Fibroblast of lung (primary cell): Measurements from ENCODE around the gene TBC1D23. TPM values are rescaled to one million over a fixed set of nuclear protein-coding genes. Genes with fewer than 3 reads are reported as not detected.

Experiments
- DNase-seq, 2 donors: peaks; one replicate each; pipeline versions ENCODE4 v3.0.0 to v3.0.0-alpha.2; 2010; ENCODE audit warnings: low read depth in 2 of 2
- H2AFZ ChIP-seq: 2 replicates; pipeline ENCODE4 v1.5.1; 2012; ENCODE audit warnings: low read length, control low read depth, inconsistent platforms
- H3K27ac ChIP-seq: 2 replicates; pipeline ENCODE4 v1.5.1; 2011; ENCODE audit warnings: low read length, control low read depth; ENCODE audit not compliant: insufficient read depth
- H3K27me3 ChIP-seq: 2 replicates; pipeline ENCODE4 v1.5.1; 2011; ENCODE audit warnings: mild to moderate bottlenecking, low read length; ENCODE audit not compliant: control insufficient read depth, insufficient read depth
- H3K36me3 ChIP-seq: 2 replicates; pipeline ENCODE4 v1.5.1; 2011; ENCODE audit warnings: low read length; ENCODE audit not compliant: control insufficient read depth, insufficient read depth
- H3K4me1 ChIP-seq: 2 replicates; pipeline ENCODE4 v1.5.1; 2011; ENCODE audit warnings: low read length; ENCODE audit not compliant: control insufficient read depth, insufficient read depth; ENCODE audit errors: extremely low read depth
- H3K4me2 ChIP-seq: 2 replicates; pipeline ENCODE4 v1.5.1; 2011; ENCODE audit warnings: low read length, control low read depth; ENCODE audit not compliant: insufficient read depth; ENCODE audit errors: extremely low read depth
- H3K4me3 ChIP-seq, 4 experiments: fragments of 200-600 bp in 1 of 4; sonication (generic) in 1 of 4; replicated peaks in 1 of 4; 2 replicates each; pipeline ENCODE4 v1.5.1; 2011 to 2016; ENCODE audit warnings: low read length in 4 of 4, low read depth in 3 of 4, mild to moderate bottlenecking in 3 of 4, control low read depth in 2 of 4, inconsistent platforms in 1 of 4, mixed read lengths in 1 of 4; ENCODE audit not compliant: insufficient read depth in 1 of 4; ENCODE audit errors: control extremely low read depth in 1 of 4
- H3K79me2 ChIP-seq: 2 replicates; pipeline ENCODE4 v1.5.1; 2012; ENCODE audit warnings: mild to moderate bottlenecking, low read length, inconsistent platforms; ENCODE audit not compliant: control insufficient read depth, insufficient read depth
- H3K9ac ChIP-seq: 2 replicates; pipeline ENCODE4 v1.5.1; 2011; ENCODE audit warnings: mild to moderate bottlenecking, low read length, control low read depth; ENCODE audit not compliant: insufficient read depth
- H3K9me3 ChIP-seq: 2 replicates; pipeline ENCODE4 v1.5.1; 2012; ENCODE audit warnings: low read depth, low read length; ENCODE audit not compliant: control insufficient read depth, insufficient read depth
- H4K20me1 ChIP-seq: 2 replicates; pipeline ENCODE4 v1.5.1; 2011; ENCODE audit warnings: low read length; ENCODE audit not compliant: control insufficient read depth, insufficient read depth; ENCODE audit errors: extremely low read depth
- EZH2 ChIP-seq: IDR thresholded peaks from 2 replicates; pipeline ENCODE4 v1.5.1; 2012; ENCODE audit warnings: low read length, control low read depth, mild to moderate bottlenecking; ENCODE audit errors: missing control alignments
- polyA plus RNA-seq, 2 donors: library from polyadenylated mRNA; depleted of rRNA in 1 of 2; stranded (reverse) in 1 of 2; unstranded in 1 of 2; fragments of >200 nt; gene quantifications; 2 replicates each; pipeline ENCODE4 v1.2.1, GENCODE V29; 2011 to 2012; ENCODE audit warnings: missing spikeins in 1 of 2
- total RNA-seq: library from RNA; depleted of rRNA; stranded (reverse); fragments of >200 nt; gene quantifications from 2 replicates; pipeline ENCODE4 v1.2.1, GENCODE V29; 2014
- TF ChIP-seq, protein P1 (sequence below), 2 donors: IDR thresholded peaks in 1 of 2; conservative IDR thresholded peaks in 1 of 2; 1 replicate in 1 of 2; 2 replicates in 1 of 2; pipeline ENCODE4 v1.5.1; 2011 to 2012; ENCODE audit warnings: low read length in 2 of 2, control low read depth in 1 of 2, inconsistent platforms in 1 of 2, low read depth in 1 of 2, mild to moderate bottlenecking in 1 of 2

Gene TBC1D23
- total and polyA plus RNA-seq, 2 donors (not counting 1 experiment from before 2014, with no cell fraction given): 54.9 to 121 TPM

DNA sequence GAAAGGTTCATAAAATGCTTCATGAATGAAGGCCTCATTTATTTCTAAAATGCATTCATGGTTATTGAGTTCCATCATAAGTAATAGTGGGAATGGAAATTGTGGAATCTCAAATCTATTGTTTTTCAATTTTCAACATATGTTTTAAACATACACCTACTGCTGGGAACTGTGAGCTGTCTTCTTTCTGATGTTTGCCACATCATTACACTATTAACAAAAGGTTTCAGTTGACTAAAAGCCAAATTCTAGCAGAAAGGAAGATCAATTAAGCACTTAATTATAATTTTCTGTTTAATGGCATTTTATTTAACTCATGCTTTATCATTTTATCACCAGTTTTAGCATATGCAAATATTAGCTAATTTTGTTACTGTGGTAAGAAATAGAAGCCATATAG, 13.8 kb upstream of the TBC1D23 start:
- no peaks in the 10 kb centered on the region for H3K27me3 ChIP-seq
- H3K27ac ChIP-seq: no peak overlapping the region

DNA sequence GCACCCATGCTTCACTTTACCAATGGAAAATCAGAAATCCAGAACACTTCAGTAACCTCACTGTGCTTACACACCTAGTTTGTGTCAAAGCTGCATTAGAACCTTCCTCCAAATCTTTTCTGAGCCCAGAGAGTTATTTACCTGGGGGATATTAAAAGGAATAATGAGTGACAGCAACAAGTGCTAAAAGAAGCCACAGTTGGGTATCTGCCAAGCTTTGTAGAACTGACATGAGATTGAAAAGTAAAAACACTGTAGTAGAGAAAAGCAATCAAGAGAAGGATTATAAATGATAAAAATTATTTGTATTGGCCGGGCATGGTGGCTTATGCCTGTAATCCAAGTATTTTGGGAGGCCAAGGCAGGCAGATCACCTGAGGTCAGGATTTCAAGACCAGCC, 8.8 kb upstream of the TBC1D23 start:
- Histone ChIP-seq H3K79me2 (no peaks in the 10 kb centered on the region), H3K36me3 (no peaks in the 10 kb centered on the region), H2AFZ (no peak overlapping the region), H3K4me2 (no peak overlapping the region), H3K4me1 (peaks cover 2% of the 10 kb centered on the region), H3K27ac (no peak overlapping the region), H3K9ac (no peak overlapping the region), H3K27me3 (no peaks in the 10 kb centered on the region), H3K4me3 (no peak overlapping the region), H3K9me3 (no peaks in the 10 kb centered on the region), H4K20me1 (no peaks in the 10 kb centered on the region)
- TF ChIP-seq EZH2: no peak
- TF ChIP-seq, protein P1, sequence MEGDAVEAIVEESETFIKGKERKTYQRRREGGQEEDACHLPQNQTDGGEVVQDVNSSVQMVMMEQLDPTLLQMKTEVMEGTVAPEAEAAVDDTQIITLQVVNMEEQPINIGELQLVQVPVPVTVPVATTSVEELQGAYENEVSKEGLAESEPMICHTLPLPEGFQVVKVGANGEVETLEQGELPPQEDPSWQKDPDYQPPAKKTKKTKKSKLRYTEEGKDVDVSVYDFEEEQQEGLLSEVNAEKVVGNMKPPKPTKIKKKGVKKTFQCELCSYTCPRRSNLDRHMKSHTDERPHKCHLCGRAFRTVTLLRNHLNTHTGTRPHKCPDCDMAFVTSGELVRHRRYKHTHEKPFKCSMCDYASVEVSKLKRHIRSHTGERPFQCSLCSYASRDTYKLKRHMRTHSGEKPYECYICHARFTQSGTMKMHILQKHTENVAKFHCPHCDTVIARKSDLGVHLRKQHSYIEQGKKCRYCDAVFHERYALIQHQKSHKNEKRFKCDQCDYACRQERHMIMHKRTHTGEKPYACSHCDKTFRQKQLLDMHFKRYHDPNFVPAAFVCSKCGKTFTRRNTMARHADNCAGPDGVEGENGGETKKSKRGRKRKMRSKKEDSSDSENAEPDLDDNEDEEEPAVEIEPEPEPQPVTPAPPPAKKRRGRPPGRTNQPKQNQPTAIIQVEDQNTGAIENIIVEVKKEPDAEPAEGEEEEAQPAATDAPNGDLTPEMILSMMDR (conservative IDR thresholded peaks at IDR 0.05 in 1 of 2, IDR thresholded peaks at IDR 0.05 in 1 of 2; ENCODE audit: low read depth in 1 of 2, low read length in 2 of 2): no peak
- no peak for DNase-seq

More for the DNA sequence above, 13.8 kb upstream of the TBC1D23 start:
- Histone ChIP-seq H3K4me3 (no peak overlapping the region), H3K9ac (no peak overlapping the region), H4K20me1 (no peaks in the 10 kb centered on the region), H3K36me3 (no peaks in the 10 kb centered on the region), H3K4me1 (peaks cover 2% of the 10 kb centered on the region), H3K4me2 (no peak overlapping the region), H3K79me2 (no peaks in the 10 kb centered on the region), H2AFZ (no peak overlapping the region), H3K9me3 (no peaks in the 10 kb centered on the region)
- no peak for TF ChIP-seq EZH2
- TF ChIP-seq, protein P1 (conservative IDR thresholded peaks at IDR 0.05 in 1 of 2, IDR thresholded peaks at IDR 0.05 in 1 of 2; ENCODE audit: low read depth in 1 of 2, low read length in 2 of 2): no peak
- no peak for DNase-seq

DNA sequence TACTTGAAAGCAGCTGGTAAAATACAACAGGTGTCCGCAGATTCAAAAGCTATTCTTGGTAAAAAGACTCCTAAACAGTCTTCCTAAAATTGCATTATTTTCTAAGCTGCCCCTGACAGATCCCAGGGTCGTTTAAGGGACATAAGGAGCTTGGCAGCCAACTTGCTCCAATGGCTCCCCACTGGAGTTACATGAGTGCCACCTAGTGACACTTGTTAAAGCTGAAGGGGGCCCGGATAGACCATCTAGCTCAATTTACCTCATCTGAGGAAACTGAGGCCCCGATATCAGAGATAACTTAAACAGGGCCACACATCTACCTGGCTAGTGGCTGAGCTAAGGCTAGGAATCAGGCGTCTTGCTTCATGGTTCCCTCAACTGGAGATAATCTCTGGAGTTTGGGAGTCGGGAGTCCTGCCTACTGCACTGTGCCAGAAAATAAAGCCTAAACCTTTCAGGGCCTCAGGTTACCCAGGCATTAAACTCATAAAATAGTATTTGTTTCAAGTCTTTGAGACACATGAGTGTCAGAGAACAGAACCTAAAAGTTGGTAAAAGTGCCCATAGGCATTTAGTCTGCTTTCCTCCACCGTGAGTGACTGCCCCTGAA, 6.5 kb upstream of the TBC1D23 start:
- Histone ChIP-seq H3K4me3 (no peak overlapping the region), H3K79me2 (no peaks in the 10 kb centered on the region), H3K36me3 (no peaks in the 10 kb centered on the region), H3K9me3 (no peaks in the 10 kb centered on the region), H3K27ac (no peak overlapping the region), H3K4me2 (no peak overlapping the region), H3K27me3 (no peaks in the 10 kb centered on the region), H3K4me1 (peaks cover 10% of the 10 kb centered on the region), H4K20me1 (no peaks in the 10 kb centered on the region), H3K9ac (no peak overlapping the region), H2AFZ (no peak overlapping the region)
- no peak for TF ChIP-seq EZH2
- TF ChIP-seq, protein P1 (conservative IDR thresholded peaks at IDR 0.05 in 1 of 2, IDR thresholded peaks at IDR 0.05 in 1 of 2; ENCODE audit: low read depth in 1 of 2, low read length in 2 of 2): peak; percentile 77 to 83
- DNase-seq: peak; percentile 76 to 84
